Measurements from ENCODE around the gene NDUFC1. TPM values are rescaled to one million over a fixed set of nuclear protein-coding genes. Genes with fewer than 3 reads are reported as not detected.

NDUFC1 gene
- total and polyA plus RNA-seq, 9 of the 15 experiments (the other 6 are each of a cell fraction or from before 2014, with no cell fraction given), result 58.9 to 378 (median 120) TPM

GRCh38 chr4:139279760-139280620 lies 22.3 kb downstream of the NDUFC1 start, which contains the start of gene MGARP:
MGARP (minus strand) TSS chr4:139280225; CDS start chr4:139280158, 67 bp downstream.
- Histone ChIP-seq H3K27me3 (ENCODE audit: control insufficient read depth in 2 of 2, insufficient read depth in 2 of 2, low read length in 2 of 2) (no peaks in the 10 kb centered on the region), H2AFZ (ENCODE audit: low read depth, low read length) (no peak within 1 kb of the TSS), H3K79me2 (ENCODE audit: control insufficient read depth, insufficient read depth, low read length) (no peaks in the 10 kb centered on the region), H3K4me3 (no peak within 1 kb of the TSS), H3K27ac (ENCODE audit: extremely low read depth, low read depth, low read length) (no peak within 1 kb of the TSS), H3K4me2 (ENCODE audit: insufficient read depth, low read length) (no peak within 1 kb of the TSS), H3K9ac (ENCODE audit: insufficient read depth in 1 of 2, low read depth in 2 of 2, low read length in 2 of 2) (no peak within 1 kb of the TSS), H3K4me1 (replicated peaks in 1 of 2; ENCODE audit: control insufficient read depth in 2 of 2, insufficient read depth in 2 of 2, low read length in 2 of 2) (no peaks in the 10 kb centered on the region; a peak in 1 of 5 replicates), H3K9me3 (replicated peaks; ENCODE audit: control insufficient read depth, insufficient read depth, low read depth, low read length) (no peaks in the 10 kb centered on the region), H3K36me3 (ENCODE audit: control insufficient read depth, insufficient read depth, low read length) (no peaks in the 10 kb centered on the region), H4K20me1 (replicated peaks; ENCODE audit: control insufficient read depth, insufficient read depth, low read length) (no peaks in the 10 kb centered on the region), H3K9me1 (ENCODE audit: control insufficient read depth, insufficient read depth, low read length) (no peaks in the 10 kb centered on the region)
- POLR2A ChIA-PET, result no interaction called here
- CTCF ChIA-PET (ENCODE audit: low intra/inter-chr PET ratio), result no interaction called here
- DNase-seq (ENCODE audit: extremely low read depth in 1 of 4, low spot score in 3 of 4), result no peak
- in situ Hi-C loops (cut with MboI), result no loop called here
- no peak for ATAC-seq
- WGBS (ENCODE audit: insufficient coverage, low coverage, missing lambda C conversion rate), result 78% methylated on average over 30 of the region's 51 CpGs
- no peak for FAIRE-seq
- no TSS peak for BruUV-seq (replicated peaks)
- intact Hi-C loops (cut with micrococcal nuclease), result no loop called here
- TF ChIP-seq KLF10 (CRISPR knock-in tag; IDR thresholded peaks at IDR 0.05) (no peak), HCFC1 (IDR thresholded peaks at IDR 0.05; ENCODE audit: low read depth, low read length) (no peak), MYC (IDR thresholded peaks at IDR 0.05; ENCODE audit: low read depth, low read length) (no peak), MYC (CRISPR knock-in tag; IDR thresholded peaks at IDR 0.05; ENCODE audit: borderline replicate concordance, low read depth) (no peak), MTF1 (CRISPR knock-in tag; IDR thresholded peaks at IDR 0.05; ENCODE audit: borderline replicate concordance) (no peak), BDP1 (IDR thresholded peaks at IDR 0.05; ENCODE audit: insufficient read depth, insufficient read length) (no peak), MAZ (CRISPR knock-in tag; conservative IDR thresholded peaks at IDR 0.05 in 1 of 2, IDR thresholded peaks at IDR 0.05 in 1 of 2) (no peak), GTF2A2 (tag; IDR thresholded peaks at IDR 0.05) (no peak), FOXO4 (CRISPR knock-in tag; IDR thresholded peaks at IDR 0.05) (no peak), RAD51 (IDR thresholded peaks at IDR 0.05; ENCODE audit: borderline replicate concordance, low read depth) (no peak), KDM4B (IDR thresholded peaks at IDR 0.05; ENCODE audit: borderline replicate concordance in 2 of 2, low read depth in 1 of 2) (no peak), GTF2F1 (IDR thresholded peaks at IDR 0.05; ENCODE audit: low read depth, low read length) (no peak), BRD4 (IDR thresholded peaks at IDR 0.05) (no peak), ZNF77 (CRISPR knock-in tag; IDR thresholded peaks at IDR 0.05) (no peak), MYBL2 (IDR thresholded peaks at IDR 0.05; ENCODE audit: low read depth) (no peak), MYBL2 (CRISPR knock-in tag; IDR thresholded peaks at IDR 0.05; ENCODE audit: borderline replicate concordance) (no peak)
- TF ChIP-seq, protein P1, sequence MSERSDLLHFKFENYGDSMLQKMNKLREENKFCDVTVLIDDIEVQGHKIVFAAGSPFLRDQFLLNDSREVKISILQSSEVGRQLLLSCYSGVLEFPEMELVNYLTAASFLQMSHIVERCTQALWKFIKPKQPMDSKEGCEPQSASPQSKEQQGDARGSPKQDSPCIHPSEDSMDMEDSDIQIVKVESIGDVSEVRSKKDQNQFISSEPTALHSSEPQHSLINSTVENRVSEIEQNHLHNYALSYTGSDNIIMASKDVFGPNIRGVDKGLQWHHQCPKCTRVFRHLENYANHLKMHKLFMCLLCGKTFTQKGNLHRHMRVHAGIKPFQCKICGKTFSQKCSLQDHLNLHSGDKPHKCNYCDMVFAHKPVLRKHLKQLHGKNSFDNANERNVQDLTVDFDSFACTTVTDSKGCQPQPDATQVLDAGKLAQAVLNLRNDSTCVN (CRISPR knock-in tag; IDR thresholded peaks at IDR 0.05), result no peak

All from K562 (cell line).